OCI-LY7 (cell line): ENCODE data around the gene ANKRD13C. TPM values are rescaled to one million over a fixed set of nuclear protein-coding genes. Genes with fewer than 3 reads are reported as not detected.

ENCODE experiments used
- BruUV-seq: library from RNA; stranded (reverse); fragments of 400-500 nt; replicated peaks from 2 replicates; lab custom pipeline; 2021; lab: Mats Ljungman, UMichigan
- CTCF ChIA-PET: fragments of 300-600 bp; sonication (Branson Sonifier 250); formaldehyde crosslinking; loops from one replicate; lab custom pipeline; 2022; ENCODE audit warnings: antibody characterized with exemption; ENCODE audit not compliant: unreplicated experiment; lab: Charles Lee
- POLR2A ChIA-PET: fragments of 300-600 bp; sonication (Branson Sonifier 250); formaldehyde crosslinking; loops from one replicate; lab custom pipeline; 2022; ENCODE audit warnings: antibody characterized with exemption; lab: Charles Lee
- DNase-seq: peaks from one replicate; pipeline ENCODE4 v3.0.0-alpha.2; 2015; ENCODE audit warnings: low spot score
- H2AFZ ChIP-seq: fragments of 200-600 bp; sonication (generic), shearing (Covaris generic); 2 replicates; pipeline ENCODE4 v1.6.1; 2014; ENCODE audit warnings: mild to moderate bottlenecking, antibody characterized with exemption, low read length, moderate library complexity
- H3K27ac ChIP-seq: fragments of 200-600 bp; sonication (generic); 2 replicates; pipeline ENCODE4 v1.5.1; 2014; ENCODE audit warnings: mixed run types, low read depth, mild to moderate bottlenecking, moderate library complexity, low read length, inconsistent platforms; ENCODE audit not compliant: poor library complexity, severe bottlenecking
- H3K36me3 ChIP-seq: fragments of 200-600 bp; sonication (generic); 2 replicates; pipeline ENCODE4 v1.6.1; 2014; ENCODE audit warnings: mild to moderate bottlenecking, antibody characterized with exemption, low read length, moderate library complexity, mixed read lengths; ENCODE audit not compliant: insufficient read depth
- H3K4me1 ChIP-seq: fragments of 200-600 bp; sonication (generic); 2 replicates; pipeline ENCODE4 v1.5.1; 2014; ENCODE audit warnings: mild to moderate bottlenecking, low read length; ENCODE audit not compliant: insufficient read depth, poor library complexity, severe bottlenecking
- H3K4me2 ChIP-seq: fragments of 200-600 bp; sonication (generic); 2 replicates; pipeline ENCODE4 v1.6.1; 2014; ENCODE audit warnings: mild to moderate bottlenecking, low read length
- H3K4me3 ChIP-seq: fragments of 200-600 bp; sonication (generic); 2 replicates; pipeline ENCODE4 v1.5.1; 2014; ENCODE audit warnings: mild to moderate bottlenecking, low read depth, low read length; ENCODE audit not compliant: poor library complexity, severe bottlenecking
- H3K79me2 ChIP-seq: fragments of 200-600 bp; sonication (generic); 2 replicates; pipeline ENCODE4 v1.6.1; 2016; ENCODE audit warnings: low read depth, mild to moderate bottlenecking, low read length, moderate library complexity, mixed read lengths; ENCODE audit not compliant: insufficient read depth
- H3K9me2 ChIP-seq: fragments of 200-600 bp; sonication (generic); 2 replicates; pipeline ENCODE4 v1.6.1; 2016; ENCODE audit warnings: mild to moderate bottlenecking, low read length, mixed read lengths; ENCODE audit not compliant: insufficient read depth
- H3K9me3 ChIP-seq: fragments of 200-600 bp; sonication (generic); 2 replicates; pipeline ENCODE4 v1.6.1; 2014; ENCODE audit warnings: mild to moderate bottlenecking, mixed run types, low read length, mixed read lengths
- H4K20me1 ChIP-seq: fragments of 200-600 bp; sonication (generic); 2 replicates; pipeline ENCODE4 v1.6.1; 2014; ENCODE audit warnings: mild to moderate bottlenecking, antibody characterized with exemption, low read length, moderate library complexity, mixed read lengths; ENCODE audit not compliant: insufficient read depth
- EZH2phosphoT487 ChIP-seq: fragments of 200-600 bp; sonication (generic); IDR thresholded peaks from 2 replicates; pipeline ENCODE4 v1.6.1; 2018; ENCODE audit warnings: low read depth, borderline replicate concordance, mild to moderate bottlenecking, mixed run types, antibody characterized with exemption, low read length, moderate library complexity, mixed read lengths
- intact Hi-C: fragments of 100-400 bp; cut with micrococcal nuclease; formaldehyde crosslinking; loops from one replicate; pipeline ENCODE4 v1.10.0; 2022; ENCODE audit not compliant: unreplicated experiment
- total RNA-seq, 2 experiments: library from RNA; depleted of rRNA in 1 of 2; stranded (reverse); fragments of >200 nt in 1 of 2; shearing (Covaris generic) in 1 of 2; gene quantifications; 2 replicates each; pipeline ENCODE4 v1.2.3, GENCODE V29; 2014 to 2022
- TF ChIP-seq, protein P1 (sequence below): fragments of 200-600 bp; sonication (generic); conservative IDR thresholded peaks from 2 replicates; pipeline ENCODE4 v1.5.1; 2014; ENCODE audit warnings: mild to moderate bottlenecking, antibody characterized with exemption, low read length, moderate library complexity, mixed read lengths

Gene ANKRD13C
- total RNA-seq, 2 experiments from 2014 or later = 17.3 to 22.1 TPM

DNA sequence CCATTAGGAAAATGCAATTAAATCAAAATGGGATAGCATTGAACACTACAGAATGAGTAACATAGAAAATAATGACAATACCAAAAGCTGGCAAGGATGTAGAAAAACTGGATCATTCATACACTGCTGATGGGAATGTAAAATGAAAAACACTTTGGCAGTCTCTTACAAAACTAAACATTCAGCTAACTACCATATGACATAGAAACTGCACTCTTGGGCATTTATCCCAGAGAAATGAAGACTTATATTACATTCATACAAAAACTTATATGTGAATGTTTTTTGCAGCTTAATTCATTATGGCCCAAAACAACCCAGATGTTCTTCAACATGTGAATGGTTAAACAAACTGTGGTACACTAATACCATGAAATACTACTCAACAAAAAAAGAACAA lies 66.4 kb downstream of the ANKRD13C start:
- Histone ChIP-seq H3K79me2 (0 out of 2 replicates have a peak, but pooled peaks cover 5% of the 10 kb centered on the region), H2AFZ (no peak overlapping the region), H3K9me3 (no peaks in the 10 kb centered on the region), H4K20me1 (no peaks in the 10 kb centered on the region), H3K4me3 (no peak overlapping the region), H3K36me3 (peaks cover 56% of the 10 kb centered on the region), H3K4me2 (no peak overlapping the region), H3K4me1 (no peaks in the 10 kb centered on the region), H3K27ac (no peak overlapping the region), H3K9me2 (no peaks in the 10 kb centered on the region)
- no peak for DNase-seq
- CTCF ChIA-PET = no interaction called here
- intact Hi-C loops = no loop called here
- POLR2A ChIA-PET = interaction anchor here (0.6 to 1.1 kb wide), 3 partner anchors 29 to 117 kb away, joined by 3 to 5 read pairs (median 3); no protein-coding TSS in a partner anchor
- TF ChIP-seq, protein P1, sequence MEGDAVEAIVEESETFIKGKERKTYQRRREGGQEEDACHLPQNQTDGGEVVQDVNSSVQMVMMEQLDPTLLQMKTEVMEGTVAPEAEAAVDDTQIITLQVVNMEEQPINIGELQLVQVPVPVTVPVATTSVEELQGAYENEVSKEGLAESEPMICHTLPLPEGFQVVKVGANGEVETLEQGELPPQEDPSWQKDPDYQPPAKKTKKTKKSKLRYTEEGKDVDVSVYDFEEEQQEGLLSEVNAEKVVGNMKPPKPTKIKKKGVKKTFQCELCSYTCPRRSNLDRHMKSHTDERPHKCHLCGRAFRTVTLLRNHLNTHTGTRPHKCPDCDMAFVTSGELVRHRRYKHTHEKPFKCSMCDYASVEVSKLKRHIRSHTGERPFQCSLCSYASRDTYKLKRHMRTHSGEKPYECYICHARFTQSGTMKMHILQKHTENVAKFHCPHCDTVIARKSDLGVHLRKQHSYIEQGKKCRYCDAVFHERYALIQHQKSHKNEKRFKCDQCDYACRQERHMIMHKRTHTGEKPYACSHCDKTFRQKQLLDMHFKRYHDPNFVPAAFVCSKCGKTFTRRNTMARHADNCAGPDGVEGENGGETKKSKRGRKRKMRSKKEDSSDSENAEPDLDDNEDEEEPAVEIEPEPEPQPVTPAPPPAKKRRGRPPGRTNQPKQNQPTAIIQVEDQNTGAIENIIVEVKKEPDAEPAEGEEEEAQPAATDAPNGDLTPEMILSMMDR = no peak
- TF ChIP-seq EZH2phosphoT487 = no peak
- no TSS peak for BruUV-seq

DNA sequence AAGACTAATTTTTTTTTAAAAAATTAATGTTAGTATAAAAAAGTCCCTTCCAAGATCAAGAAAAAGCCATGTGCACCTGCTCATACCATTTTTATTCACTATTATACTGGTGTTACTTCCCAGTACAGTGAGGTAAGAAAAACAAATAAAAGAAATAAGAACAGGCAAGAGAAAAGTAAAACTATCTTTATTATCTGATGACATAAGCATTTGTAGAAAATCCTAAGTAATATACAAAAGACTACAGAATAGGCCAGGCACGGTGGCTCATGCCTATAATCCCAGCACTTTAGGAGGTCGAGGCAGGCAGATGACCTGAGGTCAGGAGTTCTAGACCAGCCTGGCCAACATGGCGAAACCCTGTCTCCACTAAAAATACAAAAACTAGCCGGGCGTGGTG lies 68.1 kb downstream of the ANKRD13C start:
- BruUV-seq = no TSS peak
- H3K9me3 ChIP-seq = no peaks in the 10 kb centered on the region
- POLR2A ChIA-PET = interaction anchor here (0.6 kb wide), 1 partner anchor 43 kb away, joined by 10 read pairs; no protein-coding TSS in a partner anchor
- CTCF ChIA-PET = no interaction called here
- H3K4me3 ChIP-seq = no peak overlapping the region
- H3K4me1 ChIP-seq = no peaks in the 10 kb centered on the region
- H2AFZ ChIP-seq = no peak overlapping the region
- H3K27ac ChIP-seq = no peak overlapping the region
- H3K9me2 ChIP-seq = no peaks in the 10 kb centered on the region
- H3K36me3 ChIP-seq = peaks cover 48% of the 10 kb centered on the region
- no peak overlapping the region for H3K4me2 ChIP-seq
- TF ChIP-seq, protein P1 = no peak
- TF ChIP-seq EZH2phosphoT487 = no peak
- DNase-seq = no peak
- intact Hi-C loops = no loop called here
- H3K79me2 ChIP-seq = 0 out of 2 replicates have a peak, but pooled peaks cover 5% of the 10 kb centered on the region
- H4K20me1 ChIP-seq = no peaks in the 10 kb centered on the region

DNA sequence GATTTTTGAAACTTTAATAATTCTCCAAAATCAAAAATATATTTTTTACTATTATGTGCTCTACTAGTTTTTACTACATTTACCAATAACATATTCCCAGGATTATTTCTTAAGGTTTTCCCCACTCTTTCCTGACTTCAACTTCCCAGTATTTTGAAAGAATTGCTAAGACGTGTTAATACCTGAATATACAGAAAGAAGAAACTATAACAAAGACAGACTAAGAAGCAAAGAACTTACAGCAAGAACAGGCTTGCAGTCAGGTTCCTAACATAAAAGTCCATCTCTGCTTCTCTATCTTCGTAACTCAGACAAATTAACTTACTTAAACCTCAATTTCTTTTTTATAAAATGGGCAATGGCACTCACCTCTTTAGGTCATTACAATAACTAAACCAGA lies 70.2 kb downstream of the ANKRD13C start:
- POLR2A ChIA-PET = interaction anchor here (0.6 to 1.2 kb wide), 5 partner anchors 10 to 164 kb away, joined by 3 read pairs; no protein-coding TSS in a partner anchor

More for the DNA sequence above, 70.2 kb downstream of the ANKRD13C start:
- no peak for DNase-seq
- H2AFZ ChIP-seq = no peak overlapping the region
- H3K27ac ChIP-seq = no peak overlapping the region
- intact Hi-C loops = no loop called here
- H3K4me2 ChIP-seq = no peak overlapping the region
- no peaks in the 10 kb centered on the region for H3K9me2 ChIP-seq
- no peaks in the 10 kb centered on the region for H3K9me3 ChIP-seq
- H4K20me1 ChIP-seq = no peaks in the 10 kb centered on the region
- H3K79me2 ChIP-seq = 0 out of 2 replicates have a peak, but pooled peaks cover 5% of the 10 kb centered on the region
- TF ChIP-seq EZH2phosphoT487 = no peak
- TF ChIP-seq, protein P1 = no peak
- no TSS peak for BruUV-seq
- peaks cover 29% of the 10 kb centered on the region for H3K36me3 ChIP-seq
- H3K4me3 ChIP-seq = no peak overlapping the region
- CTCF ChIA-PET = no interaction called here
- H3K4me1 ChIP-seq = no peaks in the 10 kb centered on the region
